HG03108 (cell line): ENCODE measurements around the gene FBLN2.
"Not testable (repeated sequence)": the region's sequence is repeated elsewhere in the genome, so short reads cannot be mapped to it uniquely, and the experiment has no call there.

Experiments
- ATAC-seq: cut with Tn5 transposase; IDR thresholded peaks from one replicate; pipeline ENCODE4 v1.9.1; 2021; ENCODE audit warnings: moderate library complexity; ENCODE audit not compliant: unreplicated experiment

Gene FBLN2

DNA sequence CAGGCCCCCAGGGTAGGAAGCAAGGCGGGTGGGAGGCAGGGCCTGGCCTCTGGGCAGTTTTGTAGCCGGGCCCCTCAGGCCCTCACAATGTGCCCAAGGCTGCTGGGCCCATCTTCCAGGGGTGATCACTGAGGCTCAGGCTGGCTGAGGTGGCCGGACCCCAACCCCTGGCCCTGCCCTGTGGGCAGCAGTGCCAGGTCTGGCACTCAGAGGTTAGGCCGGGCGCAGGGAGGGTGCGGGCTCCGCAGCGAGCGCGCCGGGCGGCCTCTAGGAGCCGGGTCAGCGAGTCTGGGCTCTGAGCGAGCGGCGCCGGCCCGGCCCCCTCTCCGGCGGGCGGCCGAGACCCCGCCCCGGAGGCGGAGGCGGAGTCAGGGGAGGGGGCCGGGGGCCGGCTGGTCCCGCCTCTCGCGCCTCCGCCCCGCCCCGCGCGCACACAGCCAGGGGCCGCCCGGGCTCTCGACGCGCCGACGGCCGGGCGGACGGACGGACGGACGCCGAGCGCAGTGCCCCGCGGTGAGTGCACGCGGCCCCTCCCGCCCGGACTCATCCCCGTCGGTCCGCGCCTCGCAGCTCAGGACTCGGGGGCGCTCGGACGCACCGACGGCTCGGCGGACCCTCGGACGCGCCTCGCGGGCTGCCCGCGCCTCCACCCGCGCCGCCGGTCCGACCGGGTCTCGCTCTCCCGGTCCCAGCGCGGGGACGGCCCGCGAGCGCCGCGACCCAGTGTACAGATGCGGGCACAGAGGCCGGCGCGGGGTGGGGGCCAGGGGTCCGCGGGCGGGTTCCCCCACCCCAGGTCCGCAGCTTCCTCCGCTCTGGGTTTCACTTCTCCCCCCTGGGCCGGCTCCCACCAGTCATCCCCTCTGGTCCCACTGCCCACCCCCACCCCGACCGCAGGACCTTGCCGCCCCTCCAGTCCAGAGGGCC, at the start of gene FBLN2:
Gene FBLN2, plus strand, starts transcription at position 430 of the 927 bp plus-strand sequence. CDS start 21,231 bp downstream, outside the sequence.
- no peak for ATAC-seq

GRCh38 chr3:13499246-13499645, 49.7 kb upstream of the FBLN2 start:
- ATAC-seq, result not testable (repeated sequence)

DNA sequence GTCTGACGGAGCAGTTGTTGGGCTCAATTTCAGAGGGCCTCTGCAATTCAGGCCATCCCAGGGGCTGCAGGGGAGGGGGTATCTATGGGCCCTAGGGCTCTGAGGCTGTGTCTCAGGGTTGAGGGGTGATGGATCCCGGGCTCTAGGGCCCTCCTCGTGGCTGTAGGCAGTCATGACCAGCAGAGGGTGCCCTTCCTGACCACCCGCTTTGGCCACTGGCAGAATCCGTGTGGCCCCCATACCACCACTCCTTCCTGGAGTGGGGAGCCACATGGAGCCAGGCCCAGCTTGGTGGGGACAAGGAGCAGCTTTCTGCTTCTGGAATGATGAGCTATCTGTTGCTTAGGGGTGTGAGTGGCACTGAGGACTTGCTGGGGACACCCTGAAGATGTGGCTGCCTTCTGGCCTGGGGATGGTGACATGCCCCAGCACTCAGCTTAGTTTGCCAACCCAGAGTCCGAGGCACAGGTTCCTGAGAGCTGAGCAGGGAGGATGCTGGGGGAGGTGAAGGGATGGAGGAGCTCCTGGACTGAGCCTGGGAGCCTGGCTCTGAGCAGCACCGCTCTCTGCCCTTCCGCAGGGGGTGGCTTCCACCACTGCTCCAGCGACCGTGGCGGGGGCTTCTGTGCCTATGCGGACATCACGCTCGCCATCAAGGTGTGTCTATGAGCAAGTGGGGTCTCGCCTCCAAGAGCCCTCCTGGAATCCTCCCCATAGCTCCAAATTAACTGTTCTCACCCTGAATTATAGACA, 48.6 kb upstream of the FBLN2 start:
- ATAC-seq, result no peak

- ATAC-seq, result no peak
Observed at GRCh38 chr3:13501056-13501455, 47.9 kb upstream of the FBLN2 start.

DNA sequence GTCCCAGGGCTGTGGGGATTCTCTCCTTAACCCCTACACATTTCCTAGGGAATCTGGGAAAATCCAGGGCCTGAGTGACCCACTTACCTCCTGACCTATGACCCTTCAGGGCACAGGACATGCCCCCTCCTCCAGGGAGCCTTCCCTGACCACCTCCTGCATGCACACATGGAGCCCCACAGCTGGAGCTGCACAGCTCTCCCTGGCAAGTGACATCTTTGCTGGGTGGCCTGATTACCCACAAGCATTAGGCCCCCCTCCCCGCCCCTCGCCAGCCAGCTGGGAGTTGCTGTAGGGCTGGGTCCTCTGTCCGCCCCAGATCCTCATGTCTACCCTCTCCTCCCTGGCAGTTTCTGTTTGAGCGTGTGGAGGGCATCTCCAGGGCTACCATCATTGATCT, 47.4 kb upstream of the FBLN2 start:
- ATAC-seq, result no peak

DNA sequence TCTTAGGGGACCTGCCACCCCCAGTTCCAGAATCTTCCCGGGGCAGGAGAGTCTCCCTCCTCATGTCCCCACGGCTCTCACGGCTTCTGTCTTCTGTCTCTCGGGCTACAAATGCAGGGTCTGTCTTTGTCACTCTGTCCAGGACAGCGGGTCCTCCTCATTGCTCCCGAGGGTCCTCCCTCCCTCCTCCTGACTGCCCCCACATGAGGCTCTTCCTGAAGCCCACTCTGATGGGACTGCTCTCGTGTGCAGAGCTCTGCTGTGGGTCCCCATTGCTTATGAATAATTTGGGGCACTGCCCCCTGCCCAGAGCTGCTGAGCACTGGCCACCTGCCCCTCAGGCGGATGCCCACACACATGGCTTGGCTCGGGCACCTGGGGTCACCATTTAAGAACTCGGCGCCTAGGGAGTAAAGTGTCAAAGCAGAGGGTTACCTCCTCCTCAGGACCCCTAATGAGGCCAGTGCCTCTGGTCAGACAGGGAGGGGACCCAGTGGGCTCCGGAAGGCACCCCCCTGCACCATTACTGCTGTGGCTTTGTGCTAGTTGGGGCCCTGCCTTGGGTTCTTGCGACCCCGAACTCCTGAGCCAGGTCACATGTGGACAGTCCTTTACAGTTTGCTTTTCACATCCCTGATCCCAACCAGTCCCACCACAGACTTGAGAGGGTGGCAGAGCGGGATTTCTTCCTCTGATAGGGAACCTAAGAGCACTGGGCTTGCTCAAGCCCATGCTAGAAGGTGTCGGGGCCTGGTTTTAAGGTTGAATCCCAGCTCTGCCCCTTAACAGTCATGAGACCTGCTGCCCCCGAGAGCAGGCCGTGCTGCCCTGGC, 46.8 kb upstream of the FBLN2 start:
- no peak for ATAC-seq

DNA sequence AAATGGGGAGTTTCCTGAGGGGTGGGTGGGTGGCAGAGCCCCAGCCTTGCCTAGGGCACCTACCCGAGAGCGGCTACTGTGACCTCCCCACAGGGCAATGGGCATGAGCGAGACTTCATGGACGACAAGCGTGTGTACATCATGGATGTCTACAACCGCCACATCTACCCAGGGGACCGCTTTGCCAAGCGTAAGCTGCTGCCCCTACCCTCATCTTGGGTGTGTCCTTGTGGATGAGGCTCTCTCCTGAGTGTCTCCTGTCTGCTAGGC, 46.2 kb upstream of the FBLN2 start:
- ATAC-seq, result no peak

DNA sequence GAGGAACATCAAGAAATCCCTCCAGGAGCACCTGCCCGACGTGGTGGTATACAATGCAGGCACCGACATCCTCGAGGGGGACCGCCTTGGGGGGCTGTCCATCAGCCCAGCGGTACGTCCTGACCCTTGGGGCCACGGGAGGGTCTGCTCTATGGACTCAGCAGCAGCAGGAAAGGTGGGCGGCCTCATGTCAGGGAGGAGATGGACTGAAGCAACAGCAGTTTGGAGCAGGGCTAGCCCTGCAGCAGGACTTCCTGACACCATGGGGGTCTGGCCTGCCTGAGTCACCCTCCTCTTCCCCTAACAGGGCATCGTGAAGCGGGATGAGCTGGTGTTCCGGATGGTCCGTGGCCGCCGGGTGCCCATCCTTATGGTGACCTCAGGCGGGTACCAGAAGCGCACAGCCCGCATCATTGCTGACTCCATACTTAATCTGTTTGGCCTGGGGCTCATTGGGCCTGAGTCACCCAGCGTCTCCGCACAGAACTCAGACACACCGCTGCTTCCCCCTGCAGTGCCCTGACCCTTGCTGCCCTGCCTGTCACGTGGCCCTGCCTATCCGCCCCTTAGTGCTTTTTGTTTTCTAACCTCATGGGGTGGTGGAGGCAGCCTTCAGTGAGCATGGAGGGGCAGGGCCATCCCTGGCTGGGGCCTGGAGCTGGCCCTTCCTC, 44.6 kb upstream of the FBLN2 start:
- no peak for ATAC-seq

DNA sequence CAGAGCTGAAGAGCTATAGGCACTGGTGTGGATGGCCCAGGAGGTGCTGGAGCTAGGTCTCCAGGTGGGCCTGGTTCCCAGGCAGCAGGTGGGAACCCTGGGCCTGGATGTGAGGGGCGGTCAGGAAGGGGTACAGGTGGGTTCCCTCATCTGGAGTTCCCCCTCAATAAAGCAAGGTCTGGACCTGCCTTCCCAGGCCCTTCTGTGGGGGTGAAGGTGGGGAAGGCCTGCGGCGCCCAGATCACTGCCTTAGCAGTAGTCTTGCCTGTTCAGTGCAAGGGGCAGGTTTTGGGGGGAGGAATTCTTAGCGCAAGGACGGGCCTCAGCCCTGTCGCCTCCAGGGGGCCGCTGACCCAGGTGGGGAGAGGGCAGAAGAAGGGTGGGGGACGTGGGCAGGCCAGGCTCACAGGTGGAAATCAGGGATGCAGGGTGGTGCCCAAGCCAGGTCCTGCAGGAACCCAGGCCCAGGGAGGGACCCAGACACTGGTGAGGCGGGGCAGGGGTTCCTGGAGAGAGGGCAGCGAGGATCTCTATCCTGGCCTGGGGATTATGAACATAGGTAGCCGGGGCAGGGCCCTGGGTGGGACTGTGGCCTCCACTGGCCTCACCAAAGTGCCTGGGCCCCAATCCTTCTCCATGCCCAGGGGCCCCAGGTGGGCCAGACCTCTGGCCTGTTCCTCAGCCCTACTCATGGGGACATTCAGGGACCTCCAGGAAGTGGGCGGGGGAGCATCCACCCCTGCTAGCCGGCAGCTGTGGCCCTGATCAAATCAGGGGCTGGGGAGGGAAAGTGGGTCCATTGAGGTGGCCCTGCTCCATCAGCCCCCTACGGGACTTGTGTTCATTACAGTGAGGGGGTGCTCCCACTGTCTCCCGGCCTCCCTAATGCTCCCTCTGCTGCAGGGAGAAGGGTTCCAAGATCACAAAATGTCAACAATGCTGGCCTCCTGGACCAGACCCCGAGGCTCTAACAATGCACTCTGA, 43.5 kb upstream of the FBLN2 start:
- no peak for ATAC-seq

DNA sequence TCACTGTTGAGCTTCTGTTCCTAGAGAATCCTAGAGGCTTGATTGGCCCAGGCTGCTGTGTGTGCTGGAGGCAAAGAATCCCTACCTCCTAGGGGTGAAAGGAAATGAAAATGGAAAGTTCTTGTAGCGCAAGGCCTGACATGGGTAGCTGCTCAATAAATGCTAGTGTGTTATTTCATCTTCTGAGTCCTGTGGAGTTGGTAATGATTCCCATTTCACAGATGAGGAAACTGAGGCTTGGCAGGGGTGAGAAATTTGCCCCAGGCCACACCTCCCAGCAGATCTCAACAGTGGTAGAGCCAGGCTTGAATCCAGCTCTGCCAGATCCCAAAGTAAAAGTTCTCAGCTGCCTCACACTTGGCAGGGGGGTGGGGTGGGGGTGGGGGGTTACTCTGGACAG, 42.7 kb upstream of the FBLN2 start:
- no peak for ATAC-seq

DNA sequence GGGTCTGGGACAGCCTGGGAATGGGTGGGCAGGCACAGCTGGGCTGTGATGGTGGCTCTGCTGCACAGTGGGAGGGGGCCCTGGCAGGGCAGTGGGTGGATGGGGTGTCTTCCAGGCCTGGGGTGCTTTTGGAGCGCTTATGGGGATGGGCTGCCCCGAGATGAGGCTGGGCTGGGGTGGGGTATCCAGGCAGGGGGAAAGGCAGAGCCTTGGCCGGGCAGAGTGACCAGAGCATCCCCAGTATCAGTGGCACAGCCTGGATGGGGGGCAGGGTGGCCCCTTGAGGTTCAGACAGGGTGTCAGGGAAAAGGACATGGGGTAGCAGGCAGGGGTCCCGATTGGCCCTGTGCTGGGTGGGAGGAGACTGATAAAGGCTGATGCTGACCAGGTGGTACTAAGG, 42.2 kb upstream of the FBLN2 start:
- no peak for ATAC-seq

DNA sequence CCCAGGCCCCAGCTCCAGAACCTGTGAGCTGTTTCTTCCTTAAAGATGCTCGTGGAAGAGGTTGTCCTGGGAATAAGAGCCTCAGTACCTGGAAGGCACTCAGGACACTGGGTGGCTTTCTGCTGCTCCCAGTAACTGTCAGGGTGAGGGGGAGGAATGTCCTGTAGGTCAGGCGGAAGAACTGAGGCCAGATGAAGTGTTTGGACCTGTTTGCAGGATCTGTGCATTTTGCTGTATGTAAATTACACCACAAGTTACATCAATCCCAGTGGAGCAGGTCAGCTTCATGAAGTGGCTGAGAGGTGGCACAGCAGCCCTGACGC, 41.7 kb upstream of the FBLN2 start:
- no peak for ATAC-seq

DNA sequence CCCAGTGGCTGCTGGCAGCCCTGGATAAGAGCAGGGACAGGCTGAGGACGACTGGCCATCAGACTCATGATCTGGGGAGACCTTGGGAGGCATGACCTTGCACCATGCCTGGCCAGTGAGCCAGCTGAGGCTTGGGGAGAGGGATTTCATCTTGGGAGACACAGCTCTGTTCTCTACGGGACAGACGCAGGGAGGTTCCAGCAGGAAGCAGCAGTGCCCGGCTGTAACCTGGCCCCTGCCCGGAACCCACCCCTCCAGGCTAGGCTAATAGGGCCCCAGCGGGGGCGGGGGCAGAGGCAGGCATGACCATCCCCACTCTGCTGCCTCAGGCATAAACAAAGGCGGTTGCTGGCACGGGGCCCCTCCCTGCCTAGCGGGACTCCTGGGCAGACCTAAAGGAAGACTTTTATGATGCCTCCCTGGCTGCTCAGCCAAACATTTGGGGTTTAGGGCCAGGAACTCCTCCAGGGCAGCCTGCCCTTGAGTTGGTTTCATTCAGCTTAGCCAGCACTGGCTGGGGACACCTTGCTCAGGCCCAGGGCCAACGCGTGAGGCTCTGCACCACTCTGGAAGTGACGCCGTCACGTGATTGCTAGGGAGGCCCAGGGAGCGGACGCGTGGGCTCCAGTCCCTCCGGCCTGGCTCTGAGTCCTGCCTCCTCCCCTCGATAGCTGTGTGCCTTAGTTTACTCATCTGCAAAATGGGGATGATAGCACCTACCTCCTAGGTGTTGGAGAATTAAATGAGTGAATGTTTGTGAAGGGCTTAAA, 41.2 kb upstream of the FBLN2 start:
- ATAC-seq, result no peak

DNA sequence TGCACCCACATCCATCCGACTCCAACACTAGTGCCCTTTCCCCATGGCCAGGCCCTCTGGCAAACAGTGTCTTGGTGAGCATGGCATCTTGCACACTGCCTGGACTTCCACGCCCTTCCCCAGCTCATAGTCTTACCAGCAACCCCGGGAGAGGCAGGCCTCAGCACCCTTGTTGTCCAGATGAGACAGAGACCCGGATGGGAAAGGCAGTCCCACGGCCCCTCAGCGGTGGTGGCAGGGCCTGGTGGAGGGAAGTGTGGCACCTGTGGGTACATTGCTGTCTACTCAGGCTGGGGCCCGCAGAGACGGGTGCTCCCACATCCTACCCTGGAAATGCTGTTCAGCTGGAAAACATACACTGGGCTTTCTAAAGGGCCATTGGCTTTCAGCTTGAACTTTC, 40.4 kb upstream of the FBLN2 start:
- ATAC-seq, result no peak

- ATAC-seq, result no peak
Observed at GRCh38 chr3:13509059-13509815, 39.7 kb upstream of the FBLN2 start.

DNA sequence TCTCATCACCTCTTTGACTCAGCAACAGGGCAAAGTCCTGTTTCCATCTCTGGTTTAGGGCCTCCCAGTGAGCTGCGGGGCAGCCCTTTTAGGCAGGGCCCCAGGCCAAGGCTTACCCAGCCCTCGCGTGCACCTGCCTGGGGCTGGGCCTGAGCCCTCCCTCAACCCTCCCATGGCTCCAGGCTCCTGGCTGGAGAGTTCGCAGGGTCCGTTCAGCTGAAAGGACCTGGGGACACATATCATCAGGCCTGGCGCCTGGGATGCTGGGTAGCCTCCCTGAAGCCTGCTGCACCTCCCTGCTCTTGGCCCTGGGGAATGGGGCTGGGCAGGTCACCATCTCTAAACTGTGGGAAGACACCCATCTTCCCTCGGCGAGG, 39.1 kb upstream of the FBLN2 start:
- no peak for ATAC-seq

DNA sequence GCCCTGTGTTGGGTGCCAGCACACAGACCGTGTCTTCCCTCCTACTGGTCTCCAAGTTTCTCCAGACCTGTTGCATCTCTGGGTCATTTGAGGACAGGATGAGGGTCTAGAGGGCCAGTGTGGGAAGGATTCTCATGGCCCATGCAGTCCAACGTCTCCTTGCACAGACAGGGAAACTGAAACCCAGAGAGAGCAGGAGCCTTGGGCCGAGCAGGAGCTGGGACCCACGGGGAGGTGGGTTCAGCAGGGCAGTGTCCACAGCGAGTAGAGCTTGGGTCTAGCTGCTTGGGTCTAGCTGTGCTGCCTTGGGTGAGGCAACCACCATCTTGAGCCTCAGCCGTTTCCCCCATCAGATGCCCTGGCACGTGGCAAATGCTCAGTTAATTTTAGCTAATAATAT, 36.5 kb upstream of the FBLN2 start:
- no peak for ATAC-seq

DNA sequence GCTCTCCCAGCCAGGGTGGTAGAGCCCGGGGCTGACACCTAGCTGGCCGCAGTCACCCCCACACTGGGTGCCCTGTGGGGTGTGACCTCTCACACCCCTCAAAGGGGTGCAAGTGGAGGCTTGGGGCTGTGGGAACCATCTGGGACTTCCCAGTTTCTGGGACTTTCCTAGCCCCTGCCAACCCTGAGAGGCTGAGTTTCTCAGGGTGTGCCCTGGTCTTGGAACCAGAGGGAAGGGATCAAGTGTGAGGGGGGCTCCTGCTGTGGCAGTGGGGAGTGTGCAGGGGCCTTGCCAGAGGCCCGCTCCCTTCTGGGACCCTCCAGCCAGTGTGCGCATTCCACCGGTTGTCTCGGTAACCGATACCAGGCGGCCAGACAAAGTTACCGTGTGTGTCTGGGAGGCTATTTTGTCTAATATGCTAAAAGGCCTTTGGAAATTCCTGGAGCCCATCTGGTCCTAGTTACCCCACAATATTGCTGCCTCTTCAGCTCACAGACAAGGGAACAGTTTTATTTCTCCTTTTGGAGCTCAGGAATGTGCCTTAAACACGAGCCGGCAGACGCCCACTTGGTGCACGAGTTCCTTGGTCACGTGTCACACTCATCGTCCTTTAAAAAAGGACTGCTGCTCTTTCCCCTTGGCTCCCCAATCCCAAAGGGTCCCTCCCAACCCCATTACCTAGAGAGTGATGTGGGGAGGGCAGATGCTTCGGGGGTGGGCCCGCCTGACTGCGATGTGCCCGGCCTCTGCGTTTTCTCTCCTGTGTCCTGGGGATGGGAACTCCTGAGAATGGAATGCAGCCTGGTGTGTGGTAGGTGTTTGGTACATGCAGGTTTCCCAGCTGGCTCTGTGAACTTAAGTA, 35.6 kb upstream of the FBLN2 start:
- ATAC-seq, result no peak
